HG02798 (cell line): ENCODE data around the gene CTDSP2.

Experiments
- ATAC-seq: cut with Tn5 transposase; IDR thresholded peaks from one replicate; pipeline ENCODE4 v1.9.1; 2021; ENCODE audit warnings: mild to moderate bottlenecking; ENCODE audit not compliant: unreplicated experiment, poor library complexity

Gene CTDSP2

DNA sequence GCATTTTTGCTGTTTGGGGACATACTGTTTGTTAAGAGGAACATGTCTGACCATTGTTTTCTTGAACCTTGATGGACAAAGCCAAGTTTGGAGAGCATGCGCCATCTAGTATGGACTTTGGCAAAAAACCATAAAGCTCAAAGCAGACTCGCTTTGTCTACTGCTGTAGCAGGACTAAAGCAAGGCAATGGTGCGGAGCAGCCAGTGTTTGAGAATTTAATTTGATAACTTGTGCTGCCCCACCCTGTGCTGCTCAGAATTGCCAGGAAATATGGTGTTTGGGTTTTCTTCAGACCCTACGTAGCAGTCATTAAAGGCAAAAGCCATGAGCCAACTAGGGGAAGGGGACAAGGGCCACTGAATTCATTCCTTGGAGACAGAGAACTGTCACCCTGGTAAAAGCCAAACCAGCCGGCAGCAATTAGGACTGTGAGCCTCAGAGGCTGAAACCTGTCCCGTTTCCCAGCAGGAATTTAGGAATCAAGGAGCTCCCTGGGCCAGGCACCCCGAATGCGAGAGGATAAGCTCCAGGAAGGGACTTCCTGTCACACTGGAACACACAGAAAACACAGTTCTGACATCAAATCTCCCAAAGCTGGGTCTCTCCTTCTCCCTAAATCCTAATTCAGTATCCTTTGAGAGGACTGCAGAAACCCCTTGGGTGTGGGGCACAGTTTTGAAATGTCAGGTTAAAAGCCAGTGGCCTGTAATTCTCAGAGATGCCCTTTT lies 29.1 kb downstream of the CTDSP2 start:
- ATAC-seq = no peak

DNA sequence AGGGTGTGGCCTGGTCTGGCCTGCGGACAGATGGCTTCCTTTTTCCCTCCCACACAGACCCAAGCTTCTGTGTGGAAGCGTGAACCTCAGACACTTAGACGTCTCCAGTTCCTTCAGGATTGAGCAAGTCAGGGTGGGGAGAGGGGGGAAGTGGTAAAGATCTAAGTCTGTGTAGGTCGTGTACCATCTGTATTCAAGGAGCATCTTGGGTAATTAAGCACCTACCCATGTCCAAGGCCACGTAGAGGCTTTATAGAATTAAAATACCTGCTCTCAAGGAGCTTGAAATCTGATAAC lies 29.7 kb downstream of the CTDSP2 start:
- no peak for ATAC-seq

- no peak for ATAC-seq
Observed at GRCh38 chr12:57816001-57816854, 30.3 kb downstream of the CTDSP2 start.

- no peak for ATAC-seq
Observed at GRCh38 chr12:57815177-57816000, 31.1 kb downstream of the CTDSP2 start.

GRCh38 chr12:57813971-57814772 lies 32.4 kb downstream of the CTDSP2 start:
- no peak for ATAC-seq

DNA sequence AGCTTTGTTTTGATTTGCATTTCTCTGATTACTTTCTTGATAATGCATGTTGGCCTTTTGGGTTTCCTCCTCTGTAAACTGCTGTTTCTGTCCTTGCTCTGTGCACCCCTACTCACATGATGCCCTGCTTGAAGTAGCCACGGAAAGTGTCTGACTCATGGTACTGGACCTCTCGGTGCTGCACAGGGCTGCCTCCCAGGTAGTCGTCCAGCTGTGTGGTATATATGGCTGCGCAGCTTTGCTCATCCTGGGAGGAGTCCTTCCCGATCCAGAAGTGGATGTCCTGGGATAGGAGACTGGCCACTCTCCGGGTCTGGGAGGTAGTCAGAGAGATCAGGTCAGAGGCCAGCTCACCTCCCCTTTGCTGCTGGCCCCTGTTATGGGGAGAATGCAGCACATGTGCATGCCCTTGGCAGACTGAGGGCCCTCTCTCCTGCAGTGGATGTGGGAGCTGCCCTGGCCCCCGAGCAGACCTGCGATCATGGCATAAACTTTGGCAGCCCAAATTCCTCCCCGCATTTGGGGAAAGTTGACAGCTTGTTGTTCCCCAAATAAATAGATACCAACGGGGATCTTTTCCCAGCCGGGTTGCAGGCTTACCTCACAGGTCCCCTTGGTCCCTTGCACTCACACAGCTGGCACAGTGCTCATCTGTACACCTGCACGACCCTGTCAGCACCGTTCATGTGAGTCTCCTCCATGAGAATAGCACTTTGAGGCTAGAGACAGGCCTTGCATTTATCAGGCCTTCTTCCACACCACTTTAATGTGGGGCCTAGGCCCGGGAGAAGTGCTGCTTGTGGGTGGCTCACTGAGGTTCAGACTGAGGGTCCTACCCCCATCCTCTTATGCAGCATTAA lies 33.2 kb downstream of the CTDSP2 start:
- ATAC-seq = no peak

- ATAC-seq = no peak
Observed at GRCh38 chr12:57811028-57811755, 35.3 kb downstream of the CTDSP2 start.

DNA sequence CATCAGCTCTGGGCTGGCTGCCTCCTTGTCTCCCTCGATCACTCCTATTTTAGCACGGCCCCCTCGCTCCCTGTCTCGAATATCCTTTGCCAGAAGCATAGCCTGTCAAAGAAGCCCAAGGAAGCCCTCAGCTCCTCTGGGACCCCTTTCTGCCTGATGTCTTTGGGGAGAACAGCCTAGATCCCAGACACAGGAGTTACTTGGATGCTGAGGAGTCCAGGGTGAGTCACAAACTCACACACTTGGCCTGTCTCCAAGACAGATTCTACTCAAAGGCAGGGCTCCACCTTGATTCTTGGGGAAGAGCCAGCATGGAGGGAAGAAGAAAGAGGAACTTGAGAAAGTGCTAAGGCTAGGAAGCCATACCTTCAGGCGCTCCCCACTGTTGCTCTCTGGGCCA lies 36.1 kb downstream of the CTDSP2 start:
- no peak for ATAC-seq

DNA sequence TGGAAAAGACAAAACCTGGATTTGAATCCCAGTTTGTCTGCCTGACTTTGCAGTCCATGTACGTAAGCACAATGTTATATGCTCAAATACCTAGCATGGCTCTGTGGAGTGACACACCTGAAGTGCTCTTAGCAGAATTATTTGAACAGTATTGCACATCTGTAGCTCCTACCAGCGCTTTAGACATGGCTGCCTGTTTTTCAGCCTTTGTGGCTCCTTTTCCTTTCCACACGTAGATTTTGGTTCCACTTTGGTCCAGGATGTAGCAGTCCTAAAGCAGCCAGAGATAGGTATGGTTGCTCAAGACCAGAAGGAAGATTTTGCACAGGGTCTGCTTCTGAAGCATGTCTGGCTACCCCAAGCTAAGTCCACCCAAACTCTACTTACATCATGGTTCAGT lies 37.1 kb downstream of the CTDSP2 start:
- no peak for ATAC-seq

- no peak for ATAC-seq
Observed at GRCh38 chr12:57808351-57808750, 38.2 kb downstream of the CTDSP2 start.

DNA sequence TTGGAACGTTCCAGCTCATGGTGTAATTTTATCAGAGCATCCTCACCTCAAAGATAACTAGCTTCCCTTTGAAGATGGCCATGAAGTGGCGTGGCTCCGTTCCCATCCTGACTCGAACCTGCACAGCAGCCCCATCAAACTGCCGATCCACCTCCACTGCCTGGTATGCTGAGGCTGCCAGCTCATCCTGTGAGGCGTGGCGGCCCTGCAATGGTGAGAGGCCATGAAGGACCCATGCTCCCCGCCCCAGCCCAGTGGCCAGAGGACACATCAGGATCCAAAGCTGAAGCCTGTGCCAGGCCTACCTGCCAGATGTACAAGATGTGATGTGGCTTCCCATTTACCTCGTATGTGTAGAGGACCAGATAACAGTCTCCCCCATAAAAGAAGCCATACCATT lies 39.2 kb downstream of the CTDSP2 start:
- ATAC-seq = no peak

DNA sequence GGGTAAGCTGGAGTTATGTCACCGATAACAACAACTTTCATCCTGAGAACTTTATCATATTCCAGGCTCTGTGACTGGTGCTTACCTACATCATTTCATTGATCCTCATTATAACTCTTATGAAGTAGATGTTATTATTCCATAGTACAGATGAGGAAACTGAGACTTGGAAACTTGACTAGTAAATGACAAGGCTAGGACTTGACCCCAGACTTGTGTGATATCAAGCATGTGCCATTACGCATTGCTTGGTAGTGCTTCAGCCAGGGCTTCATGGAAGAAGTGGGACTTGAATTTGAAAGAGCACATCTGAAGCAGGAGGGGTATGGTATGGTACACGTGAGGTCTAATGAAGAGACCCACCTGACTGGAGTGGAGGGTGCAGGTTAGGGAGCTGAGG lies 39.9 kb downstream of the CTDSP2 start:
- ATAC-seq = no peak

- ATAC-seq = no peak
Observed at GRCh38 chr12:57803319-57803893, 43.1 kb downstream of the CTDSP2 start.

DNA sequence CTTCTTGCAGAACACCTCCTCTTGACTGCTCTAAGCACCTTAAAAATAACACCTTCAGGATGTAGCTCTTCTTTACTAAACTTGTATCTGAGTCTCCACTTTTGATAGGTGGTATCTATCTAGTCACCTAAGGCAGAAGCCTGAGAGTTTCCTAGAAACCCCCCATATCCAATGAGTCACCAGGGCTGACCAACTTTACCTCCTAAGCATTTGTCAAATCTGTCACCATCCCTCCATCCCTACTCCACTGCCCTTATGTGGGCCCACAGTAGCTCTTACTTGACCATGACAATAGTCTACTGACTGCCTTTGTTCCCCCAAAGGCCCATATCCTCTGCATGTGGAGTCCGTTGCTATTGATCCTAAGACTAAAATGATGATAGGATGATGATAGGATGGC lies 43.9 kb downstream of the CTDSP2 start:
- no peak for ATAC-seq

- no peak for ATAC-seq
Observed at GRCh38 chr12:57800965-57801364, 45.6 kb downstream of the CTDSP2 start.

GRCh38 chr12:57797933-57798332 lies 48.6 kb downstream of the CTDSP2 start:
- ATAC-seq = no peak

DNA sequence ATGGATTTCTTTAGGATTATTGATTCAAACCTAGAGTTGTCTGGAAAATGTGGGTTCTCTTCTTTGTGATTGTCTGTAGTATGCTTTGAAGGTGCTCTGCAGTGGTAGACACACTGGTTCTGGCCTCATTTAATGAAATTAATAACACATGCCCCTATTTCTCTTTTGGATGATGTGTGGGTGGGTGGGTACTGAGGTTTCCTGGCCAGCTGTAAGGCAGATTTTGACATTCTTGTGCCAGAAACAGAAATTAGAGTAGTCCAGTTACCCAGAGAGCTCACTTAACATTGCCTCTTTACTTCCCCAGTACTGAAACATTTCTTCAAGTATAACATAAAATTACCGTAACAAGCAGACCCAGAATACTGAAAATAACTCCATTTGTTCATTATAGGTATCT lies 49.5 kb downstream of the CTDSP2 start:
- no peak for ATAC-seq

DNA sequence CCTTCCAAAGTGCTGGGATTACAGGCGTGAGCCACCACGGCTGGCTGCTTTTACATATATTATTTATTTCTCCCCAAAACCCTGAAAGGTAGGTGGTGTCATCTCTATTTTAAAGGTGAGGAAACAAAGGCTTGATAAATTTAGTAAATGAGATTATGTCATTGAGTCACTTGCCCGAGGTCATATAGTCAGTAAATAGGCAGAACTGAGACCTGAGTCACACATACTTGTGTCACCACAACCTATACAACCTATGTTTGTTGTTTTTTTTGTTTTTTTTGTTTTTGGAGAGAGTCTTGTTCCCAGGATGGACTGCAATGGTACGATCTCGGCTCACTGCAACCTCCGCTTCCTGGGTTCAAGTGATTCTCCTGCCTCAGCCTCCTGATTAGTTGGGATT lies 51.2 kb downstream of the CTDSP2 start:
- ATAC-seq = no peak
